Measurements from ENCODE around the gene ROR1. TPM values are rescaled to one million over a fixed set of nuclear protein-coding genes. Genes with fewer than 3 reads are reported as not detected.

Gene ROR1
- total RNA-seq, 1 donor, result under 0.01 TPM

DNA sequence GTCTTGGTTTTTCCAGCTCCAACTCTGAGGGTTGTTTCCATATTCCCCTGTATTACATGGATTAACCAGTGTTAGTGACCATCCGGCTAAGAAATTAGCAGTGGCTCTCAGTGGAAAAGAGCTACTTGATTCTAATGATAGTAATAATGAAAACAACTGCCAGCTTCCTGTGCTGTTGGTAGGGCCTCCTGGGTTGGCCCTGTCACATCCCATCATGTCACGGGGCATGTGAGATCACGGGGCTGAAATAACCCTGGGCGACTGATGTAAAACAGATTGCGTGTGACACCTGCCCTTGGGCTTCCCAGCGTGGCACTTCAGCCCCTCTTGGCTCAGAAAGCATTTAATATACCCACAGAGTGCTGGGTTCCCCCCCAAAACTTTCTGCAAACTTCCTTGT is 149.0 kb downstream of the ROR1 start:
- no peak for DNase-seq (ENCODE audit: low read depth in 2 of 3, low spot score in 2 of 3)

DNA sequence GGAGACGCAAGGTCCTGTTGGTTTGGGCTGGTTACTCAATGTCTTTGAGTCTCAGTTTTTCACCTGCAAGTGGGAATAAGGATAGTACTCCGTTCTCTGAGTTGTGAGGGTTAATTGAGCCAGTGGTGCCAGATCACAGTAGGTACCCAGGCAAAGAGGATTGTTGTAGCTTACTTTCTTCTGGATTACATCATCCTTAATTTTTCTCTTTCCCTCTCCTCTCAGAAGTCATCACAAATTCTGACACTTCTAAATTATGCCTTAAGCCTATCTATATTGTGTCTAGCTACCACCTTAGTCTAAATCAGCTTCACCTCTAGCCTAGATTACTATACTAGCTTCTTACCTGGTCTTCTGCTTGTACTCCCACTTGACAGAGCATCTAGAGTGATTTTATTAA is 149.5 kb downstream of the ROR1 start:
- DNase-seq (ENCODE audit: low read depth in 2 of 3, low spot score in 2 of 3), result no peak

DNA sequence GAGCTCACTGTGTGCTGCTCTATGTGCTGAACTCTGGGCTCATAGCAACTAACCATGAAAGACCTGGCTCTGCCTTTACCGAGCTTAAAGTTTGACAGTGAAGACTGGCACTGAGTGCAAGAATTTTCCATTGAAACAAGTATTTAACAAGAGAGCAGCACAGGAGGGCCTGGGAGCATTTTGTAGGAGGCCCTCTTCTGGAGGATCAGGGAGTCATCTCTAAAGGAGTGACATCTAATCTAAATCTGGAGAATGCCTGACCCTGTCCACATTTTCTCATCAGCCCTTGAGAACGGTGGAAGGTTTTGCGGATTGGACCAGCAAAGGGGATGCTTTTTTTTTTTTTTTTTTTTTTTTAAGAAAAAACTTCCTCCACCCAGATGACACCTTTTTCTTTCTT is 150.8 kb downstream of the ROR1 start:
- DNase-seq (ENCODE audit: low read depth in 2 of 3, low spot score in 2 of 3), result no peak

DNA sequence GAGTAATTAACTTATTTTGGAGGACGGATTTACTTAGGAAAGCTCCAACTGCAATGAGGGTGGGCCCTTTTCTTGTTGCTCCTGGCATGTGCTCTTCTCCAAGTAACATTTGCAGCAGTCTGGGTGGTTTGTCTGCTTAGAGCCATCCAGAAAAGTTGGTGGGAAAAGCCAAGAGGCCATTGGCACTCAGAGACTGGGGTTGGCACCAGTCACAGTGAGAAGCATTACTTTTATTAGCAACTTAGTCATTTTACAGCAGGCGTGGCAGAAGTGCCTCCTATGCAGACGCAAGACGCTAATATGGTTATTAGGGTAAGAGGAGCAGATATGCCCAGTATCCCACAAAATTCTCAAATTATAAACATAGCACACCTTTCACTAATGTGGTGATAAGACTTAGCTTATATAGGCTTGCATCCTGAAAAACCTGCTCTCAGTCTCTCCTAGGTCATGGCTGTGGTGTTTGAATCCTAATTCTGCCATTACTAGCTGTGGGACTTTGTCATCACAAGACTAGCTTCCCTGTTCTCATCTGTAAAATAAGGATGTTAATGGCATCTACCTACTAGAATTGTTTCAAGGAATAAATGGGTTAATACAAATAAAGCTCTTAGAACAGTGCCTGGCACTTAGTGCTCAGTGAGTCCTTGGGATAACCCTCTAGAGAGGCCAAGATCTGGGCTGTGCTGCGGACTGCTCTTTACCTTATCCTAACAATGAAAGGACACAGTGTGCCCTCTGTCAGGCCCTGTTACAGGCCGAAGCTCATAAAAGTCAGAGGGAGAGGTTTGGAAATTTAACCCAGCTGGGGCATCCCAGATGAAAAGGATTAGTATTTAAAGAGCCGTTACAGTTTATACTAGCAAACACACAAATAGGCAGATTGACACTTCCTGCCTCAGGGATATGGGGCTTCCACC is 154.6 kb downstream of the ROR1 start:
- DNase-seq (ENCODE audit: low read depth in 2 of 3, low spot score in 2 of 3), result no peak

DNA sequence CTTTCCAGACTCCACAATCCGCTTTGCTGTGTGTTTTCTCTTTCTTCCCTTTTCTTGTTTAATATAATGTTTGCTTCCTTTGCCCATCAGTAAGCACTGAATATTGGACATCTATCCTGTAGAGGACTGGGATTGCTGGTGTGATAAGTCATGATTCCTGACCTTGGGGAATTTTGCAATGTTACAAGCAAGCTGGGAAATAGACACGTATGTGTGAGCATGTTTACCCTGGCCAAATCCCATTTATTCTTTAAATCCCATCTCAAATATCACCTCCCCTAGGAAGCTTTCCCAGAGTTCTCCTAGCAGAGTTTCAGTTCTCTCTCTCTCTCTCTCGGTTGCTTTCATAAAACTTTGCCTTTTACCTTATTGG is 155.3 kb downstream of the ROR1 start:
- DNase-seq (ENCODE audit: low read depth in 2 of 3, low spot score in 2 of 3), result no peak

DNA sequence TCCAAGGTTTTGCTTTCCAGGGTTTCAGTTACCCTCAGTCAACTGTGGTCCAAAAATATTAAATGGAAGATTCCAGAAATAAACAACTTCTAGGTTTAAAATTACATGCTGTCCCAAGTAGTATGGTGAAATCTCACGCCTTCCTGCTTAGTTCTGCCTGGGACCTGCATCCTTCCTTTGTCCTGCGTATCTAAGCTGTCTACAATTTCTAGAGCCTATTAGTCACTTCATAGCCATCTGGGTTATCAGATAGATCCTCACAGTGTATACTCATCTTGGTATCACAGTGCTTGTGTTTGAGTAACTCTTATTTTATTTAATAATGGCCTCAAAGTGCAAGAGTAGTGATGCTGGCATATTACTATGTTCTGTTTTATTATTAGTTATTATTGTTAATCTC is 157.7 kb downstream of the ROR1 start:
- DNase-seq (ENCODE audit: low read depth in 2 of 3, low spot score in 2 of 3), result no peak

DNA sequence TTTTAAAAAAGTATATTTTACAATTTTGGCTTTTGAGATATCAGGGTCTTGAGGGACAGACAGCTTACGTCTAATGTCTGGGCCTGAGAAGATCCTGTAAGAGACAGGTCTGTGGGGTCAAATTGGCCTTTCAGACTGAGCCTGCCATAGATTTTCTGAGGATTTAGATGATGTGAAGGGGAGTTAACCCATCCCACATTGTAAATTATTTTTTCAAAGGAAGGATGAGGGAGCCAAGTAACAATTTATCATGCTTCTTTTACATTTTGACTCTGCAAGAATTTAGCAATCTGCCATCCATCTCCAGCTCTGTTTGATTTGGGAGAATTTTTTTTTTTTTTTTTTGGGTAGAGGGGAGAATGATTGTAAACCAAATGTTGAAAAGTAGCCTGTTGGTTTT is 160.9 kb downstream of the ROR1 start:
- DNase-seq (ENCODE audit: low read depth in 2 of 3, low spot score in 2 of 3), result no peak

DNA sequence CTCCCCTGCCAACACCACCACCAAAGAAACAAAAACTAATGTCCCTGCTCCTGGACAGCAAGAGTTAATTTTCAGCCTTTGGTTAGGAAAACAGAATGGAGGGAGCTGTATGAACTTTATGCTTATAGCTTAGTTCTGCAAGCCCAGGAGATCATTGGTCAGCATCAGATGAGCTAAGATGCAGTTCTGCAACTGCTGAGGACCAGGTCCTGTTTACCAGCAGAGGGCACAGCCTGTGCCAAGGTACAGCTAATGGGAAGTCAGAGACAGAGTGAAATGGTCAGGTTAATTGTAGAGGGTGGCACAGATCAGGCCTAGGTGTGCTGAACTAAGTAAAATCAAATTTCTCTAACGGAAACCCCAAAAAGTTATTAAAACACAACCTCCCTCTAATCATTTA is 161.3 kb downstream of the ROR1 start:
- DNase-seq (ENCODE audit: low read depth in 2 of 3, low spot score in 2 of 3), result peak in 1 of 3 donors; percentile 25

DNA sequence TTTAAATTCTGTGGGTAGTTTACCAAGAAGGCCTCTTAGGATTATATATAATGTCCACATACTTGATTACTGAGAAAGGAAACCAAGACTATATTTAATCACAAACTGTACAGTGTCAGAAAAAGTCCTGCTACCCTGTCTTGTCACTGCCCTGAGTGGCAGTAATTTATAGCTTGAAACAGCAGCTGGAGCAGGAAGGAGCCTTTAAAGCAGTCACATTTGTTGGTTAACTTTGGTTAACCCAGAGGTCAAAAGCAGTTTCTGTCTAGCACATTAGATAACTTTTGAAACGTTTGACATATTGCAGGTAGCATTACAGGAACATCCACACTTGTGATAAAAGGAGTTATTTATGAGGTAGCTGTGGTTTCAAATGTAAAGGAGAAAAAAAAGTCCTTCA is 161.7 kb downstream of the ROR1 start:
- peak in 1 of 3 donors; percentile 34 for DNase-seq (ENCODE audit: low read depth in 2 of 3, low spot score in 2 of 3)

DNA sequence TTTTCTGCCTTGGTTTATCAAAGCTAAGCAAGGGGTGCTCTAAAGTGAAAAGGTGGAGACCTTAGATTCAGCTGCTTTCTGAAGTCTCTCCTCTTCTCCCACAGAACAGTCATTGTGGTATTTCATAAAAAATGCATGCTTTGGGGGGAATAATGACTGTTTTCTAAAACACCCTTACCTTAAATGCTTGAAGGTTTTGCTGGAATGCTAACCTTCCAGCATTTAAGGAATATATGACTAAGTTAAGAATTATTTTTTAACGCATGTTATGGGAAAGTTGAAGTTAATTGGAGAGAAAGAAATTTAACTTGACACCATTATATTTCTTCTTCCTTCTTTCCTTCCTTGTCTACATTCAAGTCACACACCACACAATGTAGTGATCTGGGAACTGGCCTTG is 162.5 kb downstream of the ROR1 start:
- DNase-seq (ENCODE audit: low read depth in 2 of 3, low spot score in 2 of 3), result no peak

DNA sequence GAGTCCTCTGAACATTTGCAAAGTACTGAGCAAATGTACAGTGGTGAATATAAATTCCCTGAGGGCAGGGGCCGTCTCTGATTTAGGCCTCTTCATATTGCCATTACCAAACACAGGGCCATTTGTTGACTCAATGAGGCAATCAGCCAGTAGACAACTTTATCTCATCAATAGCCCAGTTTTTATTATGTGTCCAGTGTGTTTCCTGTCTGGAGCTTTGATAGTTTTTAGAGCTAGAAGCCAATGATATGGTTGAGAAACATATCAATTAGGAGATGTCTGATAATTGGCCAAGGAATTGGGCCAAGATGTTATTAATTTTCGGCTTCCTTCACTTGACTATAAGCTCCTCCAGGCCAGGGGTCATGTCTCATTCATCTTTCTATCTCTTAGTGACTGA is 163.0 kb downstream of the ROR1 start:
- DNase-seq (ENCODE audit: low read depth in 2 of 3, low spot score in 2 of 3), result no peak

DNA sequence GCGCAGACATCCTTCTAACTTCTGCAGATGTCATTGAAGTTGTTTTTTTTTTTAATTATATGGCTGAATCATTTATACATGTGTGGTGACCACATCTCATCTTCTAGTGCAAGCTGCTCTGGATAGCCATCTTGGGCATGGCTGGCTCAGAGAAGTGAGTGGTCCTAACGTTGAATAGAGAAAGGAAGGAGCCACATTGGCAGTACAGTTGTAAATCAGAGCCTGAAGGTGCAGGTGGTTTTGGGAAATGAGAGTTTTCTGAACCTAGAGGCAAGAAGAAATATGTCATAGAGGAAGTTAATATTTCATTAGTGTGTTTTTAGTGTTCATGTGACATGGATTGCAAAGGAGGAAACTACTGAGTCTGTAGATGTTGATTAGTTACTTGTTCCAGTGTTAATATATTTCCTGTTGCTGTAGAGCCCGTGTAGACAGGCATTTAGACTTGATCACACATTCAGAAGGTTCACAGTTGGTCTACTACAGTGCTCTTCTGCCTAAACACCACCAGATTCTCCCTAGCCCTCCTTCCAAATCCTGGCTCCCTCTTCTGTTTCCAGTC is 163.7 kb downstream of the ROR1 start:
- DNase-seq (ENCODE audit: low read depth in 2 of 3, low spot score in 2 of 3), result peak in 1 of 3 donors; percentile 63

DNA sequence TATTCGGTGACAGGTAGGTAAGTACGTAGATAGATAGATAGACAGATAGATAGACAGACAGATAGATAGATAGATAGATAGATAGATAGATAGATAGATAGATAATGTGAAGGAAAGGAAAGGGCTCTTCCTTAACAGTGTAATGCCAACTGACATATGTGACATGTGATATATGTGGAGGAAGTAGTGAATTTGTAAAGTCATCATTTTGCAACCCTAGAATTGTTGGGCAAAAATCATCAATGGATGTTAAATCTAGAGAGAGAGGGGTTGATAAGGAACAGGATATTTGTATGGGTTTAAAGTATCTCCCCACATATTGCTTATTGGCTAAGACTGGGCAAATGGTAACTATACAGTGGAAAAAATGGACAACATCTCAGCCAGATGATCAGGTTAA is 166.6 kb downstream of the ROR1 start:
- no peak for DNase-seq (ENCODE audit: low read depth in 2 of 3, low spot score in 2 of 3)

DNA sequence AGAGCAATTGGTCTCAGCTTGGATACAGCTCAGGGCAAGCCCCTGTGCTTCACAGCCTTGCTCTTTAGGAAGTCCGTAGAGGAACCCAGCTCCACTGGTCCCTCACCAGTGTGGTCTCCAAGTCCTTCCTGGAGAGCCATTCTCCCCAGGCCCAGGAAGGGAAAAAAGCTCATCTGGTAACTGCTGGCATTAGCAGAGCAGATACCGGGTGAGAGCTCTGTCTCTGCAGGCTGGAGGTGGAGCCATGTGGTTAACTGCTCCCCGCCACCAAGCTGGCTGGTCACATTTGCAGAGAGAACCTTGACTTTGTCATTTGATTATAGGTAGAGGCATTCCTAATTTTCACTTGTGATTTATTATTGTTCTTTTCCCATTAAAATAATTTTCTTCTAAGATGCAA is 169.6 kb downstream of the ROR1 start:
- DNase-seq (ENCODE audit: low read depth in 2 of 3, low spot score in 2 of 3), result no peak

DNA sequence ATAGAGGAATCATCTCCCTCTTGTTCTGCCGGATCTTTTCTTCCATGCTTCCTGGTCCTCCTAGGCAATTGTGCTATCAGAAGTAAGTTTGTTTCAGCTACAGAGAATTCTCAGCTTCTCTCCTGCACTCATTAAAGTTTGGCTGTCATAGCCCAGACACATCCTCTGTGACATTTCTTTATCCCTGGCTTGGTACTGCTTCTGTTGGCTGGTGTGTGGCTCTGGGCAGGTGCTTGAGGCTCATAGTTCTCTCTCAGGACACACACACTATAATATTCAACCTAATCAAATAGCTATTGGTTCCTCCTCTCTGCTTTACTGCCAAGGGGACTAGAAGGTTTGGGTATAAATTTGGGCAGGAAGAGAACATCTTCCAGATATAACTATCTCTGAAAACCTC is 172.1 kb downstream of the ROR1 start:
- no peak for DNase-seq (ENCODE audit: low read depth in 2 of 3, low spot score in 2 of 3)

DNA sequence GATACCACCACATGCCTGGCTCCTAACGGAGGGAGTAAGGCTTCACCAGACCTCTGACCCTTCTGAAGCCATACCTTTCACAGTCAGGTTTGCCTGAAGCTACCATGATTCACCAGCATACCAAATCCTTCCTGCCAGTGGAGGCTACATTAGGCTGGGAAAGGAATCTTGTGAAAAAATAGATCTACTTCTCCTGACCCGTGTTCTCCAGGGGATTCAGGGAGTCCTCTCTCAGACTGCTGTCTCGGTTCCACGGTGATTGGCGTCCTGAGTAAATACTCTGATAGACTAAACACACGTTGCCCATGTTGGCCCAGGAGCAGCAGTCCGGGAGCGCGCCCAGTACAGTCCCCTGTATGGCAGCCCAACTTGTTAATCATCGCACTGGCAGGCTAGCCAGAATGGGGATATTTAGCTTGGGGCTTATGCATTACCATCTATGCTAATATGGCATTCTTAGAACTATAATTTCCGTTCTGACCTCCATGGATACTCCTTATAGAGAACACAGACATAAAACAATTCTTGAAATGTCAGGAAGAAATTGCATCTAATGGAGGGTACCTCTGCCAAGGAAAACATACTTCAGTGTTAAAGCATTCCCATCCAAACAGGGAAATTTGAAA is 173.2 kb downstream of the ROR1 start:
- DNase-seq (ENCODE audit: low read depth in 2 of 3, low spot score in 2 of 3), result no peak

DNA sequence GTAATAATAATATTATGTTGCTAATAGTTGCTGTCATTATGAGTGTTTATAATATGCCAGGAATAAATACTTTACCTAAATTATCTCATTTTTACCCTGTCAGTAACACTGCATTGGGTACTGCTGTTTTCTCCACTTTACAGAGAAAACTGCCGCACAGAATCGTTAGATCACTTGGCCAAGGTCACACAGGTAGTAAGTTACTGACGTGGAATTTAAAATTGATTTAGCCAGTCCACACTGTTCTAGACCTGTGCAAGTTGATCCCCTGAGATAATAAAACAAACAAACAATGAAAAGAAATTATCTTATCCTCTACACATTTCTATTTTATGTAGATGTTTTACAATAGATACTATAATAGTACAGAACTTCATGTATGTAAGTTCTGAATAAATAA is 174.1 kb downstream of the ROR1 start:
- DNase-seq (ENCODE audit: low read depth in 2 of 3, low spot score in 2 of 3), result no peak

DNA sequence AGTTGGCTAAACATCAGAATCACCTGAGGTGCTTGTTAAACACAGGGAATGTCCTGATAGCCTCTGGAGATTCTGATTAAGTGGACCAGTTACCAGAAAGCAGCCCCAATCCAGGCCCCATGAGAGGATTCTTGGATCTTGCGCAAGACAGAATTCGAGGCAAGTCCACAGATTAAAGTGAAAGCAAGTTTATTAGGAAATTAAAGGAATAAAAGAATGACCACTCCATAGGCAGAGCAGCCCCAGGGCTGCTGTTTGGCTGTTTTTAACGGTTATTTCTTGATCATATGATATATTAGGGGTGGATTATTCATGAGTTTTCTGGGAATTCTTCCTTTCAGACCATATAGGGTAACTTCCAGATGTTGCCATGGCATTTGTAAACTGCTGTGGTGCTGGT is 176.2 kb downstream of the ROR1 start:
- no peak for DNase-seq (ENCODE audit: low read depth in 2 of 3, low spot score in 2 of 3)

DNA sequence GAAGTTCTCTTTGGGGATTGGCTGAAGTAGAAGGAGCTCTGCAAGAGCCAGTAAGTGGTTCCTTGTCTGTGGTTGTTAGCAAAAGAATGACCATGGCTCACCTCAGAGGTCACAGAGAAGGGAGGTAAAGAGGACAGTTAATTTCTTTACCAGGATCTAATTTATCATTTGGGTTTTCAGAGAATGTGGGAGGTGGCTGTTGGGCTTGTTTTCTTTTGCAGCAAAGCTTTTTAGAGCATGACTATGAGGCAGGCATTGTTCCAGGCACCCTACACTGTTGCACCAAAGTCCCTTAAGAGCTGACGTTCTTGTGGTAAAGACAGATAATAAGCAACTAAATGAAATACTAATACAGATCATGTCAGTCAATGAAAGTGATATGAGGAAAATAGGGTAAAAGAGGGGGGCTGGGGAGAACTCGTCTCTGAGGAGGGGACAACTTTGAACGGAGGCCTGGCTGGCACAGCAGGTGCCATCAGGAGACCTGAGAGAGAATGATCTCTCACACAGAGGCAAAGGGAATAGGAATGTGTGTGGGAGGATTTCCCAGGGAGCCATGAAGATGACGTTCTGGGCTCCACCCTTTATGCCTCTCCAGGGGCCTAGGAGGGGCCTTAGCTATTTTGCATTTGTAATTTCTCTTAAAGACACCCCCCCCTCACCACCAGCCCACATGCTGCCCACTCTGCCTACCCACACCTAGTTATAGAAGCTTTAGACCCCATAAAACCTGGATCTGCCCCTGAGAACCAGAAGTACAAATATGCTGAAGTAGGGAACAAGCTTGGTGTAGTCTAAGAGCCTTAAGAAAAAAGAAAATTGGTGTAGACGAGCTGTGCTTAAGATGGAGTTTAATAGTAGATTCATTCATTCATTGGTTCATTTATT is 177.5 kb downstream of the ROR1 start:
- DNase-seq (ENCODE audit: low read depth in 2 of 3, low spot score in 2 of 3), result no peak

DNA sequence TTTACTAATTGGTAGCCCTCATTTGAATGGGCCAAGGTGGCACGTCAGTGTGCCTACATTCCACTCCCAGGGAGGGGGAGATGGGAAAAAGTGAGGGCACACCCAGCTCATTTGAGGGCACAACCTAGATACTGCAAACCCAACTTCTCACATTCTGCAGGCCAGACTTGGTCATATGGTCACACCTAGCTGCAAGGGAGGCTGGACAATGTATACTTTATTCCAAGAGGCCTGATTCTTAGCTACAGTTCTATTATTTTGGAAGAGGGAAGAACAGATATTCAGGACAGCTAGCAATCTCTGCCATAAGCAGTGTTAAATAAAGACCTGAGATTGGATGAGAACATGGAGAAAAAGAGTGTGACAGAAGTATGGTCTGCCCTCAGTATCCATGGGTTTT is 180.4 kb downstream of the ROR1 start:
- no peak for DNase-seq (ENCODE audit: low read depth in 2 of 3, low spot score in 2 of 3)

Measured in hematopoietic multipotent progenitor cell (in vitro differentiated cells).